ENCODE data around the gene PDGFB. TPM values are rescaled to one million over a fixed set of nuclear protein-coding genes. Genes with fewer than 3 reads are reported as not detected.

PDGFB gene
- total RNA-seq, 1 experiment from 2014 or later, result 8.3 TPM

DNA sequence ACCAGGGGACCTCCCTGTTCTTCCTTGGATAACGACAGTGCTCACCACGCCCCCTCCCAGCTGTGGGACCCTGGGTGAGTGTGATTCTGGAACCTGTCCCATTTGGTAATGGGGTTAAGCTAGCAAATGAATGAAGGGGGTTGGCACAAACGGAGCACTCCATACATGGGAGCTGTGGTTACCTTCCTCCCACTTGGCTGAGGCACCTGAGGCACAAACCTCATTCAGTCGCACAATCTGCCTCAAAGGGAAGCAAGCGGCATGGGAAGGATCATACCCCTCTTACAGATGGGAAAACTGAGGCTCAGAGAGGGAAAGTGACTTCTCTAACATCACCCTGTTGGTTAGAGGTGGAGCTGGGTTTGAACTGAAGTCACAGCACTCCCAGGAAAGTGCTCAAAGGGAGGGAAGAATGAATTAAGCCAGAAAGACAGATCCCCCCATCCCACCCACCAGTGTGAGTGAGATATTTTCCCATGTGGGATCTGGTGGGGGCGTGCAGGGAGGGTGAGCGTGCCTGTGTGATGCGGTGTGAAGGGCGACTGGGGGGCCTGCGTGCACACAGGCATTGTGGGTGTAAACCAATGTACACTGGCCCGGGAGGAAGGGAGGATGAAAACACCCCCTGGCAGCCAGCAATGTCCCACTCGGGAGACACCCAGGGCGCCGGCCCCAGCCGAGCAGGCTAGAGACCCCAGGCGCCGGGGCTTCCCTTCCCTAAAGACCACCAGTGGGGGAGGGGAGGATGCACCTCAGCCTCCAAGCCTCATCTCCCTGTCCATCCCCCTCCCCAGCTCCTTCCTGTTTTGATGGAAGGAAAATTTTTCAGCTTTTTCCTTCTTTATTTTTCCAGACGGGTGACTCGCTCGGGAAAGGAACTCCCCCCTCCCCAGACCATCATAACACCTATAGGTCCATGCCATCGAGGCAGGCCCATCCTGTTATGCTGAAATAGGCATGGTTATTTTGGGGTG is 8.0 kb upstream of the PDGFB start:
- CTCF ChIA-PET, result no interaction called here
- no TSS peak for BruUV-seq (replicated peaks)
- no peaks in the 10 kb centered on the region for H3K9me3 Mint-ChIP-seq (ENCODE audit: unreplicated experiment)
- Histone ChIP-seq H3K9me3 (no peaks in the 10 kb centered on the region), H3K27me3 (replicated peaks; ENCODE audit: control insufficient read depth, insufficient read depth, low read length) (no peaks in the 10 kb centered on the region), H3K36me3 (ENCODE audit: control insufficient read depth, insufficient read depth, low read length) (no peaks in the 10 kb centered on the region), H3K4me1 (0 out of 2 replicates have a peak, but pooled peaks cover 4% of the 10 kb centered on the region), H3K4me3 (ENCODE audit: low read depth, low read length) (no peak overlapping the region)
- H3K4me1 Mint-ChIP-seq (ENCODE audit: low read depth, unreplicated experiment), result peaks cover 9% of the 10 kb centered on the region
- no peak overlapping the region for H3K4me3 Mint-ChIP-seq (ENCODE audit: unreplicated experiment)
- POLR2A ChIA-PET, result interaction anchor here (1.1 kb wide), 1 partner anchor 58 kb away, joined by 3 read pairs; no protein-coding TSS in a partner anchor
- H3K27ac Mint-ChIP-seq (ENCODE audit: unreplicated experiment), result no peak overlapping the region
- intact Hi-C loops (cut with micrococcal nuclease; ENCODE audit: unreplicated experiment), result loop anchor here (5.0 kb wide), 1 partner anchor 40 kb away; no protein-coding TSS in a partner anchor
- TF ChIP-seq, protein P1, sequence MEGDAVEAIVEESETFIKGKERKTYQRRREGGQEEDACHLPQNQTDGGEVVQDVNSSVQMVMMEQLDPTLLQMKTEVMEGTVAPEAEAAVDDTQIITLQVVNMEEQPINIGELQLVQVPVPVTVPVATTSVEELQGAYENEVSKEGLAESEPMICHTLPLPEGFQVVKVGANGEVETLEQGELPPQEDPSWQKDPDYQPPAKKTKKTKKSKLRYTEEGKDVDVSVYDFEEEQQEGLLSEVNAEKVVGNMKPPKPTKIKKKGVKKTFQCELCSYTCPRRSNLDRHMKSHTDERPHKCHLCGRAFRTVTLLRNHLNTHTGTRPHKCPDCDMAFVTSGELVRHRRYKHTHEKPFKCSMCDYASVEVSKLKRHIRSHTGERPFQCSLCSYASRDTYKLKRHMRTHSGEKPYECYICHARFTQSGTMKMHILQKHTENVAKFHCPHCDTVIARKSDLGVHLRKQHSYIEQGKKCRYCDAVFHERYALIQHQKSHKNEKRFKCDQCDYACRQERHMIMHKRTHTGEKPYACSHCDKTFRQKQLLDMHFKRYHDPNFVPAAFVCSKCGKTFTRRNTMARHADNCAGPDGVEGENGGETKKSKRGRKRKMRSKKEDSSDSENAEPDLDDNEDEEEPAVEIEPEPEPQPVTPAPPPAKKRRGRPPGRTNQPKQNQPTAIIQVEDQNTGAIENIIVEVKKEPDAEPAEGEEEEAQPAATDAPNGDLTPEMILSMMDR (IDR thresholded peaks at IDR 0.05; ENCODE audit: insufficient read depth in 1 of 2, low read depth in 1 of 2, low read length in 1 of 2, severe bottlenecking in 1 of 2, unreplicated experiment in 1 of 2), result no peak
- DNase-seq, result no peak
- H3K27me3 Mint-ChIP-seq (ENCODE audit: insufficient read depth, unreplicated experiment), result no peaks in the 10 kb centered on the region
- H3K36me3 Mint-ChIP-seq (ENCODE audit: insufficient read depth, unreplicated experiment), result peaks cover 14% of the 10 kb centered on the region

DNA sequence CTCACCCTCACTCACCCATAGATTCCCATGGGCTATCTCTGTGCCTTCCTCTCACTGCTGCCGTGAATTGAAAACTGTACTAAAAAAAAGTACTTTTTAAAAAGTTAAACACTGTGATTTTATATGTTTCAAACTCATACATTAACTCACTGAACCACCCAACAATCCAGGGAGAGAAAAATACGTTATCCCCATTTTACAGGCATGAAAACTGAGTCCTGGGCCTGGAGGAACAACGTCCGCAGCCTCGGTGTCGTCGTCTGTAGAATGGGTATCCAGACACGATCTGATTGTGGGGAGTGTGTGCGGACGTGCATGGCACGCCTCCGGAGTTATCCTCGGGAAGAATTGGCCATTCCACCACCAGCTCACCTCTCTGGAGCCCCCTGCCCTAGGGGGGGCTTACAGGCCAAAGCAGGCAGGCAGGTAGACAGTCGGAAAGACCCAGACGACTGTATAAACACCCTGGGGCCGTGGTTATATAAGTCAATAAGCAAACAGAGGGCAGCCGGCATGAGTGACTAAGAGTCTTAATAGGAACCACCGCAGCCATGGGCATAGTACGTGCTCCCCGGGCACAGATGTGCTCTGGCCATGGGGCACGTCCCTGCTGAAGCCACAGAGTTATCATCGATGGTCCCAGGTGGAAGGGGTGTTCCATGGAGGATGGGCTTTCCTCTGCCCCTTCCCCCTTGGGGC is 7.1 kb upstream of the PDGFB start:
- Histone ChIP-seq H3K4me1 (0 out of 2 replicates have a peak, but pooled peaks cover 4% of the 10 kb centered on the region), H3K36me3 (ENCODE audit: control insufficient read depth, insufficient read depth, low read length) (no peaks in the 10 kb centered on the region; the same call in 1 of the 2 replicates), H3K27me3 (replicated peaks; ENCODE audit: control insufficient read depth, insufficient read depth, low read length) (no peaks in the 10 kb centered on the region), H3K9me3 (no peaks in the 10 kb centered on the region), H3K4me3 (ENCODE audit: low read depth, low read length) (no peak overlapping the region)
- Mint-ChIP-seq H3K27ac (ENCODE audit: unreplicated experiment) (no peak overlapping the region), H3K36me3 (ENCODE audit: insufficient read depth, unreplicated experiment) (peaks cover 19% of the 10 kb centered on the region), H3K27me3 (ENCODE audit: insufficient read depth, unreplicated experiment) (no peaks in the 10 kb centered on the region), H3K4me3 (ENCODE audit: unreplicated experiment) (no peak overlapping the region), H3K9me3 (ENCODE audit: unreplicated experiment) (no peaks in the 10 kb centered on the region), H3K4me1 (ENCODE audit: low read depth, unreplicated experiment) (peaks cover 9% of the 10 kb centered on the region)
- intact Hi-C loops (cut with micrococcal nuclease; ENCODE audit: unreplicated experiment), result loop anchor here (5.0 kb wide), 1 partner anchor 40 kb away; no protein-coding TSS in a partner anchor
- BruUV-seq (replicated peaks), result no TSS peak
- CTCF ChIA-PET, result no interaction called here
- peak in 1 of 2 experiments; percentile 30 for DNase-seq
- TF ChIP-seq, protein P1 (IDR thresholded peaks at IDR 0.05; ENCODE audit: insufficient read depth in 1 of 2, low read depth in 1 of 2, low read length in 1 of 2, severe bottlenecking in 1 of 2, unreplicated experiment in 1 of 2), result no peak
- POLR2A ChIA-PET, result no interaction called here

- Mint-ChIP-seq H3K27ac (ENCODE audit: unreplicated experiment) (no peak overlapping the region), H3K27me3 (ENCODE audit: insufficient read depth, unreplicated experiment) (no peaks in the 10 kb centered on the region), H3K9me3 (ENCODE audit: unreplicated experiment) (no peaks in the 10 kb centered on the region), H3K36me3 (ENCODE audit: insufficient read depth, unreplicated experiment) (peaks cover 20% of the 10 kb centered on the region), H3K4me3 (ENCODE audit: unreplicated experiment) (no peak overlapping the region), H3K4me1 (ENCODE audit: low read depth, unreplicated experiment) (peaks cover 12% of the 10 kb centered on the region)
- BruUV-seq (replicated peaks), result no TSS peak
- DNase-seq, result no peak
- POLR2A ChIA-PET, result no interaction called here
- intact Hi-C loops (cut with micrococcal nuclease; ENCODE audit: unreplicated experiment), result loop anchor here (5.0 kb wide), 1 partner anchor 41 kb away; no protein-coding TSS in a partner anchor
- TF ChIP-seq, protein P1 (IDR thresholded peaks at IDR 0.05; ENCODE audit: insufficient read depth in 1 of 2, low read depth in 1 of 2, low read length in 1 of 2, severe bottlenecking in 1 of 2, unreplicated experiment in 1 of 2), result no peak
- CTCF ChIA-PET, result interaction anchor here (0.5 kb wide), 2 partner anchors 77 to 136 kb away, joined by 3 to 4 read pairs; no protein-coding TSS in a partner anchor
- Histone ChIP-seq H3K4me1 (0 out of 2 replicates have a peak, but pooled peaks cover 4% of the 10 kb centered on the region), H3K9me3 (no peaks in the 10 kb centered on the region), H3K27me3 (replicated peaks; ENCODE audit: control insufficient read depth, insufficient read depth, low read length) (no peaks in the 10 kb centered on the region), H3K36me3 (ENCODE audit: control insufficient read depth, insufficient read depth, low read length) (no peaks in the 10 kb centered on the region; the same call in 1 of the 2 replicates), H3K4me3 (ENCODE audit: low read depth, low read length) (no peak overlapping the region)
Observed at GRCh38 chr22:39250838-39251237, 6.1 kb upstream of the PDGFB start.

All from Caco-2 (cell line).